Right ventricle myocardium inferior (tissue), 1 donor: ENCODE measurements around the gene ZNF829. TPM values are rescaled to one million over a fixed set of nuclear protein-coding genes. Genes with fewer than 3 reads are reported as not detected.

Source experiments
- ATAC-seq: fragments of 200-7000 bp; cut with Tn5 transposase; one replicate; pipeline ENCODE4 v1.9.1; 2020; ENCODE audit warnings: mild to moderate bottlenecking, moderate library complexity
- DNase-seq: peaks from one replicate; pipeline ENCODE4 v3.0.0; 2021; ENCODE audit errors: missing footprints
- intact Hi-C: fragments of 100-400 bp; cut with DNase I; formaldehyde crosslinking; loops from one replicate; pipeline ENCODE4 v1.11.0; 2022
- total RNA-seq: library from RNA; stranded (reverse); fragmentation: NEBNext Ultra II Directional; extraction: Animal tissue kit (Norgen Biotek cat#: 25700); gene quantifications from one replicate; pipeline ENCODE4 v1.2.1, GENCODE V29; 2021
- donor health status: DM: no; HTN: yes; CAD: no; lungs with severe emphysema.

The ZNF829 gene
- total RNA-seq, 1 donor from 2014 or later, result 2.1 TPM

GRCh38 chr19:36847968-36848367, 68.1 kb downstream of the ZNF829 start:
- intact Hi-C loops, result no loop called here
- no peak for ATAC-seq

DNA sequence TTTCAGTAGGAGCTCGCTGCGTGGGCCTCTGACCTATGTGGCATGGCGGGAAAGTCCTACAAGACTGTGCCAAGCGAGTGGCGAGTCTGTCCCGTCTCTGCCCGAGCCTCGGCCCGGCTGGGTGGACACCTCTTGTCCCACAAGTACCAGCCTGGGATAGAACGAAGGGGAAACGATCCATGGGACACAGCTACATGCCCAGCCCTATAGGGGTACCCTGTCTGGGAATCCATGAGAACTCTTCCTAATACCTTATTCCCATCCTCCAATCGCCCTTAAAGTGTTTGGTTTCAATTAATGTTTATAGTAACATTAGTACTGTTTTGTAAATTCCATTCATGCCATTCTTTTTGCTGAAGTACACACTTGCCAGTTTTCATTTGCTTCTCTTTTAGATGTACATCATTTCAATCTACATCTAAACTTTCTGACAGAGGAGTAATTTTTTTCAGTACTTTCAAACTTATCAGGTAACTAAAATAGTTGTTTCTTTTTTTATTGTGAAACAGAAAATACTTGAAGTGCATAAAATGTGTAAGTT, 77.2 kb downstream of the ZNF829 start:
- no peak for ATAC-seq
- DNase-seq, result no peak
- intact Hi-C loops, result loop anchor here (1.0 kb wide), 1 partner anchor 11 kb away; the partner anchor contains the start of gene ZNF345

More at GRCh38 chr19:36847968-36848367, 68.1 kb downstream of the ZNF829 start:
- DNase-seq, result no peak

Other genes with a start within 250 kb of the ZNF829 start
- 6.9 TPM for gene ZNF461, start 249.5 kb downstream of the ZNF829 start, total RNA-seq
- 3.2 TPM for gene ZNF567, start 228.7 kb downstream of the ZNF829 start, total RNA-seq
- gene ZNF850, start 143.5 kb downstream of the ZNF829 start, total RNA-seq, result 4.1 TPM
- 8.3 TPM for gene ZNF790, start 77.9 kb downstream of the ZNF829 start, total RNA-seq
- gene ZNF345, start 65.4 kb downstream of the ZNF829 start, total RNA-seq, result 3.1 TPM
- 7.7 TPM for gene ZNF568, start within 50 bp of the ZNF829 start, total RNA-seq
- gene ZNF420, start 162.1 kb upstream of the ZNF829 start, total RNA-seq, result 11.6 TPM